HCT116 (cell line): ENCODE data around the gene NAP1L1. TPM values are rescaled to one million over a fixed set of nuclear protein-coding genes. Genes with fewer than 3 reads are reported as not detected.

ENCODE experiments used
- ATAC-seq: fragments of 200-7000 bp; cut with Tn5 transposase; 2 replicates; pipeline ENCODE4 v1.9.1; 2020; ENCODE audit warnings: mild to moderate bottlenecking, moderate library complexity
- BruUV-seq: library from RNA; stranded (reverse); fragments of 400-500 nt; replicated peaks from 2 replicates; lab custom pipeline; 2021; lab: Mats Ljungman, UMichigan
- CTCF ChIA-PET: fragments of 300-600 bp; sonication (Branson Sonifier 250); formaldehyde crosslinking; loops from one replicate; lab custom pipeline; 2021; ENCODE audit warnings: antibody characterized with exemption; lab: Charles Lee
- POLR2A ChIA-PET: fragments of 300-600, 350-600 bp; sonication (Branson Sonifier 250); formaldehyde crosslinking; loops from one replicate; lab custom pipeline; 2021; ENCODE audit warnings: antibody characterized with exemption; lab: Charles Lee
- RAD21 ChIA-PET, 2 experiments: fragments of 300-600 bp; sonication (Branson Sonifier 250); formaldehyde crosslinking; loops; one replicate each; lab custom pipeline; 2023; ENCODE audit warnings: low total read pairs in 2 of 2; ENCODE audit not compliant: uncharacterized antibody in 2 of 2, unreplicated experiment in 2 of 2, low non-redundant PET in 1 of 2; lab: Charles Lee
- DNase-seq: peaks from one replicate; pipeline ENCODE4 v3.0.0-alpha.2; 2010; ENCODE audit warnings: low read depth, low spot score
- H2AFZ ChIP-seq: fragments of 200-600 bp; shearing (Covaris generic), sonication (generic); 2 replicates; pipeline ENCODE4 v1.6.1; 2017; ENCODE audit warnings: low read depth, mixed run types, mixed read lengths, antibody characterized with exemption, low read length; ENCODE audit not compliant: poor library complexity, severe bottlenecking
- H3K27ac ChIP-seq: 2 replicates; pipeline ENCODE4 v1.5.1; 2012; ENCODE audit warnings: low read depth, low read length
- H3K27me3 ChIP-seq: fragments of 200-600 bp; sonication (generic); 2 replicates; pipeline ENCODE4 v1.6.1; 2016; ENCODE audit warnings: mixed run types, low read length, mixed read lengths; ENCODE audit not compliant: insufficient read depth
- H3K36me3 ChIP-seq, 2 experiments: fragments of 200-500 bp in 1 of 2; fragments of 200-600 bp in 1 of 2; sonication (Bioruptor generic) in 1 of 2; sonication (generic) in 1 of 2; 2 replicates each; pipeline versions ENCODE4 v1.5.1 to v1.6.1; 2014 to 2016; ENCODE audit warnings: low read length in 2 of 2, inconsistent platforms in 1 of 2, mixed read lengths in 1 of 2, mixed run types in 1 of 2; ENCODE audit not compliant: insufficient read depth in 2 of 2, control insufficient read depth in 1 of 2
- H3K4me1 ChIP-seq, 2 experiments: fragments of 200-600 bp in 1 of 2; sonication (generic) in 1 of 2; 2 replicates each; pipeline versions ENCODE4 v1.5.1 to v1.6.1; 2012 to 2017; ENCODE audit warnings: low read length in 2 of 2, inconsistent platforms in 1 of 2, mild to moderate bottlenecking in 1 of 2, mixed read lengths in 1 of 2, mixed run types in 1 of 2, moderate library complexity in 1 of 2; ENCODE audit not compliant: insufficient read depth in 2 of 2, control insufficient read depth in 1 of 2
- H3K4me2 ChIP-seq: fragments of 200-600 bp; sonication (generic); 2 replicates; pipeline ENCODE4 v1.6.1; 2017; ENCODE audit warnings: mixed run types, low read length, mixed read lengths
- H3K4me3 ChIP-seq, 2 experiments: fragments of 200-600 bp in 1 of 2; sonication (generic) in 1 of 2; replicated peaks in 1 of 2; 2 replicates each; pipeline ENCODE4 v1.5.1; 2011 to 2016; ENCODE audit warnings: low read length in 2 of 2, control low read depth in 1 of 2, low read depth in 1 of 2, mild to moderate bottlenecking in 1 of 2, mixed read lengths in 1 of 2, mixed run types in 1 of 2
- H3K79me2 ChIP-seq: fragments of 200-600 bp; sonication (generic); 2 replicates; pipeline ENCODE4 v1.6.1; 2017; ENCODE audit warnings: mild to moderate bottlenecking, mixed run types, low read length, moderate library complexity, mixed read lengths; ENCODE audit not compliant: insufficient read depth
- H3K9ac ChIP-seq: fragments of 200-600 bp; sonication (generic); 2 replicates; pipeline ENCODE4 v1.6.1; 2016; ENCODE audit warnings: low read length, mixed read lengths
- H3K9me2 ChIP-seq: fragments of 200-600 bp; sonication (generic), shearing (Covaris generic); 2 replicates; pipeline ENCODE4 v1.6.1; 2017; ENCODE audit warnings: mixed run types, mild to moderate bottlenecking, moderate library complexity; ENCODE audit not compliant: insufficient read depth
- H3K9me3 ChIP-seq, 2 experiments: fragments of 200-500 bp in 1 of 2; fragments of 200-600 bp in 1 of 2; sonication (Bioruptor generic) in 1 of 2; sonication (generic) in 1 of 2; 2 replicates each; pipeline ENCODE4 v1.6.1; 2014 to 2017; ENCODE audit warnings: low read length in 2 of 2, mixed read lengths in 2 of 2, inconsistent platforms in 1 of 2, low read depth in 1 of 2, mild to moderate bottlenecking in 1 of 2, mixed run types in 1 of 2, moderate library complexity in 1 of 2; ENCODE audit not compliant: control insufficient read depth in 1 of 2, insufficient read depth in 1 of 2
- H4K20me1 ChIP-seq: fragments of 200-600 bp; sonication (generic), shearing (Covaris generic); 2 replicates; pipeline ENCODE4 v1.6.1; 2017; ENCODE audit warnings: mixed run types, mild to moderate bottlenecking, moderate library complexity; ENCODE audit not compliant: insufficient read depth
- ELF1 ChIP-seq: IDR thresholded peaks from 2 replicates; pipeline ENCODE4 v1.6.1; 2012; ENCODE audit warnings: low read depth, borderline replicate concordance
- EZH2 ChIP-seq: fragments of 200-600 bp; sonication (generic); IDR thresholded peaks from 2 replicates; pipeline ENCODE4 v1.6.1; 2017; ENCODE audit warnings: antibody characterized with exemption, mixed run types
- EZH2phosphoT487 ChIP-seq: fragments of 200-600 bp; IDR thresholded peaks from 2 replicates; pipeline ENCODE4 v1.6.1; 2018; ENCODE audit warnings: antibody characterized with exemption, borderline replicate concordance
- JUND ChIP-seq: IDR thresholded peaks from 2 replicates; pipeline ENCODE4 v1.6.1; 2012
- POLR2A ChIP-seq: IDR thresholded peaks from 2 replicates; pipeline ENCODE4 v1.7.0; 2011; ENCODE audit warnings: borderline replicate concordance; ENCODE audit not compliant: insufficient read depth, insufficient read length; ENCODE audit errors: extremely low read depth
- RAD21 ChIP-seq: IDR thresholded peaks from 2 replicates; pipeline ENCODE4 v1.6.1; 2012; ENCODE audit warnings: low read depth, mild to moderate bottlenecking
- SP1 ChIP-seq: IDR thresholded peaks from 2 replicates; pipeline ENCODE4 v1.6.1; 2012; ENCODE audit warnings: low read depth
- YY1 ChIP-seq: IDR thresholded peaks from 2 replicates; pipeline ENCODE4 v1.6.1; 2011; ENCODE audit warnings: low read length, low read depth, moderate library complexity, mild to moderate bottlenecking; ENCODE audit not compliant: insufficient replicate concordance; ENCODE audit errors: extremely low read depth
- ZNF274 ChIP-seq: fragments of 200-500 bp; sonication (Bioruptor generic); IDR thresholded peaks from 2 replicates; pipeline ENCODE4 v1.6.1; 2014; ENCODE audit warnings: mild to moderate bottlenecking, low read depth, low read length, inconsistent platforms
- intact Hi-C: fragments of 100-400 bp; cut with micrococcal nuclease; formaldehyde crosslinking; loops from 2 replicates; pipeline ENCODE4 v1.10.0; 2022
- total RNA-seq: library from RNA; stranded (reverse); gene quantifications from one replicate; pipeline ENCODE4 v1.2.1, GENCODE V29; 2021; ENCODE audit not compliant: unreplicated experiment
- TF ChIP-seq, protein P1 (sequence below): IDR thresholded peaks from 2 replicates; pipeline ENCODE4 v1.6.1; 2012; ENCODE audit warnings: low read depth

Gene NAP1L1
- total RNA-seq, 1 experiment from 2014 or later = 531 TPM

DNA sequence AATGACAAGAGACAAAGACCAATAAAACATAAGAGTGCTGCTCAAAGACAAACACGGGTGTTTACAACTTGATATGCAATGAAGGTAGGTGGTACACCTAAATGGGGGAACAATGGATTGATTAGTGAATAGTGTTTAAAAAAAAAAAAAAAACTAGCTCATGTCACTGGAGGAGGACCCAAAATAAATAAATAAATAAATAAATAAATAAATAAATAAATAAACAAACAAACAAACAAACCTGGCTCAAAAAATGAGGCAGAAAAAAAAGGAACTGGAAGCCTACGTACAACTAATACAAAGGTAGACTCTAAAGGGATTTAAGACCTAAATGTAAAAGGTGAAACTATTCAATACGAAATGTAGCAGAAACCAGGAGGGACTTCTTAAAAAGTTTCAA is 18.6 kb downstream of the NAP1L1 start:
- Histone ChIP-seq H3K36me3 (peaks cover 22 to 63% of the 10 kb centered on the region in 2 experiments), H3K9me3 (no peaks in the 10 kb centered on the region), H4K20me1 (peaks cover 27% of the 10 kb centered on the region), H3K4me3 (no peak overlapping the region), H3K27ac (no peak overlapping the region), H3K79me2 (peaks cover 99% of the 10 kb centered on the region), H3K4me2 (no peak overlapping the region), H3K9ac (no peak overlapping the region), H3K9me2 (no peaks in the 10 kb centered on the region), H3K4me1 (no peaks in the 10 kb centered on the region), H2AFZ (no peak overlapping the region), H3K27me3 (no peaks in the 10 kb centered on the region)
- POLR2A ChIA-PET = no interaction called here
- RAD21 ChIA-PET = no interaction called here
- TF ChIP-seq SP1 = no peak
- TF ChIP-seq YY1 = no peak
- TF ChIP-seq ELF1 = no peak
- TF ChIP-seq, protein P1, sequence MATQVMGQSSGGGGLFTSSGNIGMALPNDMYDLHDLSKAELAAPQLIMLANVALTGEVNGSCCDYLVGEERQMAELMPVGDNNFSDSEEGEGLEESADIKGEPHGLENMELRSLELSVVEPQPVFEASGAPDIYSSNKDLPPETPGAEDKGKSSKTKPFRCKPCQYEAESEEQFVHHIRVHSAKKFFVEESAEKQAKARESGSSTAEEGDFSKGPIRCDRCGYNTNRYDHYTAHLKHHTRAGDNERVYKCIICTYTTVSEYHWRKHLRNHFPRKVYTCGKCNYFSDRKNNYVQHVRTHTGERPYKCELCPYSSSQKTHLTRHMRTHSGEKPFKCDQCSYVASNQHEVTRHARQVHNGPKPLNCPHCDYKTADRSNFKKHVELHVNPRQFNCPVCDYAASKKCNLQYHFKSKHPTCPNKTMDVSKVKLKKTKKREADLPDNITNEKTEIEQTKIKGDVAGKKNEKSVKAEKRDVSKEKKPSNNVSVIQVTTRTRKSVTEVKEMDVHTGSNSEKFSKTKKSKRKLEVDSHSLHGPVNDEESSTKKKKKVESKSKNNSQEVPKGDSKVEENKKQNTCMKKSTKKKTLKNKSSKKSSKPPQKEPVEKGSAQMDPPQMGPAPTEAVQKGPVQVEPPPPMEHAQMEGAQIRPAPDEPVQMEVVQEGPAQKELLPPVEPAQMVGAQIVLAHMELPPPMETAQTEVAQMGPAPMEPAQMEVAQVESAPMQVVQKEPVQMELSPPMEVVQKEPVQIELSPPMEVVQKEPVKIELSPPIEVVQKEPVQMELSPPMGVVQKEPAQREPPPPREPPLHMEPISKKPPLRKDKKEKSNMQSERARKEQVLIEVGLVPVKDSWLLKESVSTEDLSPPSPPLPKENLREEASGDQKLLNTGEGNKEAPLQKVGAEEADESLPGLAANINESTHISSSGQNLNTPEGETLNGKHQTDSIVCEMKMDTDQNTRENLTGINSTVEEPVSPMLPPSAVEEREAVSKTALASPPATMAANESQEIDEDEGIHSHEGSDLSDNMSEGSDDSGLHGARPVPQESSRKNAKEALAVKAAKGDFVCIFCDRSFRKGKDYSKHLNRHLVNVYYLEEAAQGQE = no peak
- no peak for TF ChIP-seq EZH2phosphoT487
- TF ChIP-seq JUND = no peak
- TF ChIP-seq EZH2 = no peak
- TF ChIP-seq RAD21 = no peak
- TF ChIP-seq ZNF274 = no peak
- no peak for TF ChIP-seq POLR2A
- DNase-seq = no peak
- ATAC-seq = no peak
- no TSS peak for BruUV-seq
- CTCF ChIA-PET = no interaction called here
- intact Hi-C loops = no loop called here
